ENCODE results near the gene PSMB5.

Gene PSMB5

GRCh38 chr14:23043754-23044153 is 9.1 kb upstream of the PSMB5 start:
- DNase-seq (ENCODE audit: low spot score) = no peak

- DNase-seq (ENCODE audit: low spot score) = no peak
These were observed 8.4 kb upstream of the PSMB5 start for GRCh38 chr14:23043145-23043544.

- no peak for DNase-seq (ENCODE audit: low spot score)
These were observed 7.7 kb upstream of the PSMB5 start, which contains the start of gene PSMB11 for GRCh38 chr14:23042162-23042965. Gene PSMB11, plus strand, starts transcription at chr14:23042212. Its CDS starts 14 bp downstream, at chr14:23042226.

- no peak for DNase-seq (ENCODE audit: low spot score)
These were observed 7.0 kb upstream of the PSMB5 start for GRCh38 chr14:23041729-23042128.

- no peak for DNase-seq (ENCODE audit: low spot score)
These were observed 5.4 kb upstream of the PSMB5 start for GRCh38 chr14:23040100-23040499.

- DNase-seq (ENCODE audit: low spot score) = no peak
These were observed 824 bp upstream of the PSMB5 start for GRCh38 chr14:23035303-23036144.

- DNase-seq (ENCODE audit: low spot score) = no peak
These were observed 751 bp downstream of the PSMB5 start for GRCh38 chr14:23033801-23034497.

- no peak for DNase-seq (ENCODE audit: low spot score)
These were observed 1.4 kb downstream of the PSMB5 start for GRCh38 chr14:23033251-23033727.

GRCh38 chr14:23030936-23031335 is 3.8 kb downstream of the PSMB5 start:
- no peak for DNase-seq (ENCODE audit: low spot score)

- no peak for DNase-seq (ENCODE audit: low spot score)
These were observed 5.9 kb downstream of the PSMB5 start for GRCh38 chr14:23028799-23029198.

- no peak for DNase-seq (ENCODE audit: low spot score)
These were observed 9.4 kb downstream of the PSMB5 start for GRCh38 chr14:23025151-23025814.

GRCh38 chr14:23024612-23025075 is 10.1 kb downstream of the PSMB5 start:
- DNase-seq (ENCODE audit: low spot score) = no peak

- DNase-seq (ENCODE audit: low spot score) = no peak
These were observed 10.9 kb downstream of the PSMB5 start for GRCh38 chr14:23023795-23024152.

- no peak for DNase-seq (ENCODE audit: low spot score)
These were observed 11.5 kb downstream of the PSMB5 start for GRCh38 chr14:23023022-23023794.

- no peak for DNase-seq (ENCODE audit: low spot score)
These were observed 12.7 kb downstream of the PSMB5 start for GRCh38 chr14:23021889-23022442.

- DNase-seq (ENCODE audit: low spot score) = no peak
These were observed 13.3 kb downstream of the PSMB5 start for GRCh38 chr14:23021434-23021833.

- DNase-seq (ENCODE audit: low spot score) = no peak
These were observed 14.3 kb downstream of the PSMB5 start for GRCh38 chr14:23020143-23021128.

GRCh38 chr14:23018107-23018506 is 16.6 kb downstream of the PSMB5 start:
- no peak for DNase-seq (ENCODE audit: low spot score)

- DNase-seq (ENCODE audit: low spot score) = no peak
These were observed 17.6 kb downstream of the PSMB5 start for GRCh38 chr14:23017091-23017490.

All from globus pallidus (tissue), 1 donor.